Measurements from ENCODE around the gene GINS2.

Gene GINS2

DNA sequence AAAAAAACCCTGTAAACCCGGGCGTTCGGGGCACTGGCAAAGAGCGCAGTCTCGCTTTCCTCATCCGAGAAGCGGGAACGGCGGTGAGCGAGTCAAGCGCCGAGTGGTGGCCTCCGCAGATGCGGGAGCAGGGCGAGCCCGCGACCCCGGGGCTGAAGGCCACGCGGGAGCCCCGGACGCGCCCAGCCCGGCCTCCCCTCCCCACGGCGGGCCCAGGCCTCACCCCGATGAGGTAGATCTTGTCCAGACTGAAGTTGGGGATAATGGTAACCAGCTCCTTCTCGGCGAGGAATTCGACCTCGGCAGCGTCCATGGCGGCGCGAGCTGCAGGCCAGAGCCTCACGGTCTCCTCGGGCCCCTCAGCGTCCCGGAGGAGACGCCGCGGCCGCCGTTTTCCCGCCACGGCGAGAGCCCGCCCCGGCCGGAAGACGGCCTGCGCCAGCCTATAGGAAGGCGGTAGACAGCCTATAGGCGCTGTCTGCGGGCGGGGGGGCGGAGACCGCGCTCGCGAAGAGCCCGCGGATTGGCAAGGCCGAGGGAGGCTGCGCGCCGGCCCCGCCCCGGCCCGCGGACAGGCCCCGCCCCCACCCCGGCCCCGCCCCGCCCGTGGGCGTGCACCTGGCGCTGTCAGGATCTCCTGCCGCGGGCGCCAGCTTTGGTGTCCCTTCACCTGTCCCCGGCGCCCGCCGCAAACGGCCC is at the start of gene GINS2:
Gene GINS2 (minus strand): TSS at position 369 of the 699 bp plus-strand sequence. CDS start 56 bp downstream, at position 313.
- TF ChIP-seq ZNF274 (IDR thresholded peaks at IDR 0.05; ENCODE audit: low read depth, low read length), result no peak
- H3K4me3 ChIP-seq (ENCODE audit: low read length), result peak within 1 kb of the TSS; percentile 72

DNA sequence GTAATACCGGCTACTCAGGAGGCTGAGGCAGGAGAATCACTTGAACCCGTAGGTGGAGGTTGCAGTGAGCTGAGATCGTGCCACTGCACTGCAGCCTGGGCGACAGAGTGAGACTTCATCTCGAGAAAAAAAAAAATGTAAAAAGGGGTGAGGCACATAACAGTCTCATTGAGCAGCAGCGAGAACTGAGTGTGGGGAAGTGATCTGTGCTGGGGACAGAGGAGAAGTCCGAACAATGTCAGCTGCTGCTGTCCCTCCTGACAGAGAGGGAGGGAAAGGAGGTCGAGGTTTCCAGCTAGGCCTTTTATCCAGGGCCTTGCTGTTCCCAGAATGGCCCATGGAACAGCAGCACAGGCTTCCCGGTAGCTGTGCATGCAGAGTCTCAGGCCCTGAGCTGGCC is 48.2 kb upstream of the GINS2 start:
- TF ChIP-seq ZNF274 (IDR thresholded peaks at IDR 0.05; ENCODE audit: low read depth, low read length), result no peak
- H3K4me3 ChIP-seq (ENCODE audit: low read length), result no peak overlapping the region

GRCh38 chr16:85735946-85736345 is 47.2 kb upstream of the GINS2 start:
- no peak for TF ChIP-seq ZNF274 (IDR thresholded peaks at IDR 0.05; ENCODE audit: low read depth, low read length)
- no peak overlapping the region for H3K4me3 ChIP-seq (ENCODE audit: low read length)

GRCh38 chr16:85735225-85735635 is 46.5 kb upstream of the GINS2 start:
- TF ChIP-seq ZNF274 (IDR thresholded peaks at IDR 0.05; ENCODE audit: low read depth, low read length), result no peak
- H3K4me3 ChIP-seq (ENCODE audit: low read length), result no peak overlapping the region

- no peak for TF ChIP-seq ZNF274 (IDR thresholded peaks at IDR 0.05; ENCODE audit: low read depth, low read length)
- no peak overlapping the region for H3K4me3 ChIP-seq (ENCODE audit: low read length)
Measured at GRCh38 chr16:85734311-85735017, 45.7 kb upstream of the GINS2 start.

DNA sequence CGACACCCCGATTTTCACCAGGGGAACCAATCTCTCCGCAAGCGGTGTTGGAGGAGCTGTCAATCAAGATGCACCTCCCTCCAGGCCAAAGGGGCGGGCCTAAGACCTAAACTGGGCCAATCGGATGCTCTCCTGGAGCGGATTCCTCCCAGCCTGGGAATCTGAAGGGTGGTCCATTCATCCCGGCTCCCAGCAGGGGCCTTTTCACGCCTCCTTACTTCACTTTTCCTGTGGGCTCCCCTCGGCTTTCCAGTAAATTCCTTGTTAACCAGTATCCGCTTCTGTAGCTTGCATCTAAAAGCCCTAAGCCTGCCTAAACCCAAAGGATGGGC is 45.1 kb upstream of the GINS2 start:
- TF ChIP-seq ZNF274 (IDR thresholded peaks at IDR 0.05; ENCODE audit: low read depth, low read length), result no peak
- no peak overlapping the region for H3K4me3 ChIP-seq (ENCODE audit: low read length)

GRCh38 chr16:85733155-85733838 is 44.5 kb upstream of the GINS2 start:
- TF ChIP-seq ZNF274 (IDR thresholded peaks at IDR 0.05; ENCODE audit: low read depth, low read length), result no peak
- no peak overlapping the region for H3K4me3 ChIP-seq (ENCODE audit: low read length)

DNA sequence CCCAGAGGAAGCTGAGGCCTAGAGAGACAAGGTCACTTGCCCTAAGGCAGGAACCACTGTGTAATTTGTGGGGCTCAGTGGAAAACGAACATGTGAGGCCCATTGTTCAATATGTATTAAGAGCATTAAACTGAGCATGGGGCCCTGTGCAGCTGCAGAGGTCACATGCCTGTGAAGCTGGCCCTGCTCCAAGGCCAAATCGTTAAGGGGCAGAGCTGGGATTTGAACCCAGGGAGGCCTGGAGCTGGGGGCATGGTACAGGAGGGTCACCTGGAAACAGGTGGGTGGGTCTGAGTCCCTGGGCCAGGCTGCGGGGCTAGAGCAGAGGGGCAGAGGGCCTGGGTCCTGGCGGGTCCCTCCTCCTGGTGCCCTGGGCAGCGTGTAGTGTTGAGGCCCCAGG is 42.4 kb upstream of the GINS2 start:
- H3K4me3 ChIP-seq (ENCODE audit: low read length), result no peak overlapping the region
- TF ChIP-seq ZNF274 (IDR thresholded peaks at IDR 0.05; ENCODE audit: low read depth, low read length), result no peak

DNA sequence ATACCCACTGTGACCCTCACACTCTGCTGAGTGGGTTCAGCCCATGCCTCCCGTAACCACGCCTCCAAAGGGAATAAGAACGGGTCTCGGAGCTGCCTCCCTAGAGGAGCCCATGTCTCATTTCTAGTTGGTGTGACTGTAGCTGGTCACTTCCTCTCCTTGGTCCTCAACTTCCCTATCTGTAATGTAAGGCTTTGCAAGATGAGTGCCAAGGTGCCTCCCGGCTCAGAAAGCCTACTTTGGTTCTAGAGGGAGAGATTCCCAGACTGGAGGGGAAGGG is 41.4 kb upstream of the GINS2 start:
- TF ChIP-seq ZNF274 (IDR thresholded peaks at IDR 0.05; ENCODE audit: low read depth, low read length), result no peak
- H3K4me3 ChIP-seq (ENCODE audit: low read length), result no peak overlapping the region

- no peak overlapping the region for H3K4me3 ChIP-seq (ENCODE audit: low read length)
- no peak for TF ChIP-seq ZNF274 (IDR thresholded peaks at IDR 0.05; ENCODE audit: low read depth, low read length)
Measured at GRCh38 chr16:85729452-85730185, 40.9 kb upstream of the GINS2 start.

GRCh38 chr16:85728879-85729278 is 40.1 kb upstream of the GINS2 start:
- TF ChIP-seq ZNF274 (IDR thresholded peaks at IDR 0.05; ENCODE audit: low read depth, low read length), result no peak
- no peak overlapping the region for H3K4me3 ChIP-seq (ENCODE audit: low read length)

DNA sequence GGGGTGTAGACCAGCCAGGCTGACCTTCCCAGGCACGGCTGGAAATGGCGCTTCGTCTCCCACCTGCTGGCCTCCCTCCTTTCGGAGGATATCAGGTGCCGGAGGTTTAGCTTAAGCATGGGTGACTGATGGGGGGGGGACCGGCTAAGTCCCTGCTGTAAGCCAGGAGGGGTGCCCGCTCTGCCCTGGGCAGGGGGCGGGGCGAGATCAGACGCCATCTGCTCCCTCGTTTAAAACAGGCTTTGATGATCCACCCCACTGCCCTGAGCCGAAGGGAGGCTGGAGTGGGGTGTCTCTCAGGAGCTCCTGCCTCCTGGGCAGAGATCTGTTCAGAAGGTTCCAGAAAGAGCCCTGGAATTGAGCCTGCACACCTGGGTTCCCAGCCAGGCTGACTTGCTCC is 36.2 kb upstream of the GINS2 start:
- no peak for TF ChIP-seq ZNF274 (IDR thresholded peaks at IDR 0.05; ENCODE audit: low read depth, low read length)
- H3K4me3 ChIP-seq (ENCODE audit: low read length), result no peak overlapping the region

- no peak overlapping the region for H3K4me3 ChIP-seq (ENCODE audit: low read length)
- no peak for TF ChIP-seq ZNF274 (IDR thresholded peaks at IDR 0.05; ENCODE audit: low read depth, low read length)
Measured at GRCh38 chr16:85724126-85724879, 35.5 kb upstream of the GINS2 start.
